Measurements from ENCODE around the gene PGAP6. TPM values are rescaled to one million over a fixed set of nuclear protein-coding genes. Genes with fewer than 3 reads are reported as not detected.

PGAP6 gene
- total RNA-seq, 1 donor from 2014 or later: 80.5 TPM

DNA sequence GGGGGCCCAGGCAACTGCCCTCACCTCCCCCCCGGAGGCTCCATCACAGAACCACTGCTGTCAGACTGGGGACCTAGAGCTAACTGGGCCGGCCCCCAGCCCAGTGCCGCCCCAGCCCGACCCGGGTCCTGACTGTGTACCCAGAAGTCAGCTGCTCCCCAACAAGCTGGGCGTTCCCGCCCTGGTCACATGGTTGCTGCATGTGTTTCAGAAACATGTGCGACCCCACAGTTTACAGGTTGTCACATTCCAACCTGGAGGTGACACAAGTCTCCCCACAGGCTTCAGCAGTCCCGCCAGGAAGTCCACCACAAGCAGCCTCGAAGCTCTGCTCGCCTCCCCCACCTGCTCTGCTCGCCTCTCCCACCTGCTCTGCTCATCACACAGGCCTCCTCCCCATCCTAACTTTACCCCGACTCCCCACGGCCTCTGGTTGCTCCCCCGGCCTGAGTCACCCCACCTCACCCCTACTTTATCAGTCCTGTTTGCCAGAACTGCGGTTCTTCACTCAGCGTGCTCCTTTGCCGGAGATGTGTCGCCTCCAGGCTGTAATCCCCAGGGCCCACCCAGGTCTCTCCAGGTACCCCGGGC is 12.4 kb downstream of the PGAP6 start:
- H3K4me3 Mint-ChIP-seq (ENCODE audit: unreplicated experiment): peak overlapping the region; percentile 80
- no peaks in the 10 kb centered on the region for H3K36me3 ChIP-seq (ENCODE audit: insufficient read depth, low read length)
- no peaks in the 10 kb centered on the region for H3K27me3 Mint-ChIP-seq (ENCODE audit: low read depth, unreplicated experiment)
- H3K9ac ChIP-seq (ENCODE audit: low read length): peak overlapping the region; percentile 60
- H4K20me1 ChIP-seq (ENCODE audit: insufficient read depth, low read length): peaks cover 11% of the 10 kb centered on the region
- no peaks in the 10 kb centered on the region for H3K27me3 ChIP-seq (ENCODE audit: insufficient read depth, low read length)
- H3K27ac Mint-ChIP-seq (ENCODE audit: unreplicated experiment): no peak overlapping the region
- no peak overlapping the region for H2AFZ ChIP-seq (ENCODE audit: low read depth, low read length)
- no peaks in the 10 kb centered on the region for H3K9me3 Mint-ChIP-seq (ENCODE audit: unreplicated experiment)
- H3K4me2 ChIP-seq (ENCODE audit: low read length): peak overlapping the region; percentile 82
- peak overlapping the region; percentile 39 for H3K4me3 ChIP-seq (ENCODE audit: insufficient read depth, low read depth, low read length)
- H3K4me1 Mint-ChIP-seq (ENCODE audit: low read depth, unreplicated experiment): peaks cover 9% of the 10 kb centered on the region
- FAIRE-seq (no peak), DNase-seq (ENCODE audit: low read depth) (no peak)
- TF ChIP-seq EZH2 (IDR thresholded peaks at IDR 0.05; ENCODE audit: insufficient read depth, low read length) (no peak), CTCF (IDR thresholded peaks at IDR 0.05; ENCODE audit: insufficient read depth, low read depth, low read length) (no peak)
- peaks cover 2% of the 10 kb centered on the region for H3K36me3 Mint-ChIP-seq (ENCODE audit: low read depth, unreplicated experiment)
- no peaks in the 10 kb centered on the region for H3K79me2 ChIP-seq (ENCODE audit: insufficient read depth, low read length)
- peaks cover 8% of the 10 kb centered on the region for H3K4me1 ChIP-seq (ENCODE audit: insufficient read depth, low read length)
- no peaks in the 10 kb centered on the region for H3K9me3 ChIP-seq (ENCODE audit: insufficient read depth, low read depth, low read length)
- H3K27ac ChIP-seq (ENCODE audit: low read depth, low read length): no peak overlapping the region

DNA sequence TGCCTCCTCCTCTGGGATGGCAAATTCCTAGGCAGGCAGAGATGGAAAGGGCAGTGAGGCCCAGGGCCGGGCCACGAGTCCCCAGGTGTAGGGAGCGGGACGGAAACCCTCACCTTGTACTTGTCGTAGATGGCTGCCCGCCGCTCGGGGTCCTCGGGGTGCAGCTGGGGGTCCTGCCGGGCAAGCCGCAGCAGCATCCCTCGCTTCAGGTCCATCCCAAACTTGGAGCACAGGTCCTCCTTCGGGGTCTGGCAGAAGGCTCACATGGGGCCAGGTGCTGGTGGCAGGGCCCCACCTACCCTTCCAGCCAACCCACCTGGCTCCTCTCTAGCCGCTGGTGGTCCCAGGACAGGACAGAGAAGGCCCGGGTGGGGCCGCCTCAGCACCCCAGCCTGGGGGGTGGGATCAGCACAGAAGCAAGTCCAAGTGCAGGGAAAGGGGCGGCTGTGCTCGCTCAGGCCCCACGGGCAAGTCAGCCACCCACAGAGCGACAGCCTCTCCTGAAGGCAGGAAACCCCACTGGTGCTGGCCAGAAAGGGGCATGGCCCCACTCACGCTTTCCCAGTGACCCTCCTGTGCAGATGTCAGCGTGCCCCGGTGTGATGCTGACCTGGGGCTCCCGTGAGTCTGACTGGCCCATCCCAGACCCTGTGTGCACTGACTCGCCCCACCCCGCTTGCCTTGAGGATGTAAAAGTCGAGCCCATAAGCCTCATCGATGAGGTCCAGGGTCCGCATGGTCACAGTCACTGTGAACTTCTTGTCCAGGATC is 13.2 kb downstream of the PGAP6 start:
- no peak overlapping the region for H2AFZ ChIP-seq (ENCODE audit: low read depth, low read length)
- no peak overlapping the region for H3K4me2 ChIP-seq (ENCODE audit: low read length)
- TF ChIP-seq CTCF (IDR thresholded peaks at IDR 0.05; ENCODE audit: insufficient read depth, low read depth, low read length): no peak
- TF ChIP-seq EZH2 (IDR thresholded peaks at IDR 0.05; ENCODE audit: insufficient read depth, low read length): no peak

More for the DNA sequence above, 13.2 kb downstream of the PGAP6 start:
- Mint-ChIP-seq H3K4me1 (ENCODE audit: low read depth, unreplicated experiment) (peaks cover 9% of the 10 kb centered on the region), H3K4me3 (ENCODE audit: unreplicated experiment) (no peak overlapping the region), H3K36me3 (ENCODE audit: low read depth, unreplicated experiment) (peaks cover 2% of the 10 kb centered on the region), H3K27ac (ENCODE audit: unreplicated experiment) (no peak overlapping the region), H3K27me3 (ENCODE audit: low read depth, unreplicated experiment) (no peaks in the 10 kb centered on the region), H3K9me3 (ENCODE audit: unreplicated experiment) (no peaks in the 10 kb centered on the region)
- Histone ChIP-seq H3K9ac (ENCODE audit: low read length) (no peak overlapping the region), H3K9me3 (ENCODE audit: insufficient read depth, low read depth, low read length) (no peaks in the 10 kb centered on the region), H3K4me1 (ENCODE audit: insufficient read depth, low read length) (peaks cover 8% of the 10 kb centered on the region), H3K36me3 (ENCODE audit: insufficient read depth, low read length) (no peaks in the 10 kb centered on the region), H4K20me1 (ENCODE audit: insufficient read depth, low read length) (peaks cover 11% of the 10 kb centered on the region), H3K79me2 (ENCODE audit: insufficient read depth, low read length) (no peaks in the 10 kb centered on the region), H3K27ac (ENCODE audit: low read depth, low read length) (no peak overlapping the region), H3K27me3 (ENCODE audit: insufficient read depth, low read length) (no peaks in the 10 kb centered on the region), H3K4me3 (ENCODE audit: insufficient read depth, low read depth, low read length) (no peak overlapping the region)
- FAIRE-seq (no peak), DNase-seq (ENCODE audit: low read depth) (no peak)

Data from astrocyte (in vitro differentiated cells and primary cell).